Measurements from ENCODE around the gene SLC39A12.

The SLC39A12 gene

DNA sequence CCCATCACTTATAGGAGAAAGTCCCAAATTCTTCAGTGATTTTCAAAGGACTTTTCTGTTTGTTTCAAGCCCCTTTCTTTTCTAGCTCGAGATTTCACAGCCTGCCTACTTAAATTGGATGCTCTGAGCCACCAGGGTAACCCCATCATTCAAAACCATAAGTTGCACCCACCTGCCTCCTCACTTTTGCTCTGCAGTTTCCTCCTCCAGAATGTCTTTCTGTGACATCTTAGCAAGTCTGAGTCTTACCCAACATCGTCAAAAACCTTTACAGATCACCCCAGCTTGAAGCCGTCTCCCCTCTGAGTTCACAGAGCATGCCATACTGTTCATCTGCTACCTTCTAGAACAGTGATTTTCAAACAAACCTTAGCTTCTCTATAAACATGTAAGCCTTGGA is 124.2 kb downstream of the SLC39A12 start:
- no peak for TF ChIP-seq FOXP2 (optimal IDR thresholded peaks at IDR 0.05; ENCODE audit: borderline replicate concordance, extremely low read depth, extremely low read length, insufficient read depth)
- no peak for TF ChIP-seq SIN3A (IDR thresholded peaks at IDR 0.05; ENCODE audit: borderline replicate concordance, insufficient read depth, low read length)
- TF ChIP-seq, protein P1, sequence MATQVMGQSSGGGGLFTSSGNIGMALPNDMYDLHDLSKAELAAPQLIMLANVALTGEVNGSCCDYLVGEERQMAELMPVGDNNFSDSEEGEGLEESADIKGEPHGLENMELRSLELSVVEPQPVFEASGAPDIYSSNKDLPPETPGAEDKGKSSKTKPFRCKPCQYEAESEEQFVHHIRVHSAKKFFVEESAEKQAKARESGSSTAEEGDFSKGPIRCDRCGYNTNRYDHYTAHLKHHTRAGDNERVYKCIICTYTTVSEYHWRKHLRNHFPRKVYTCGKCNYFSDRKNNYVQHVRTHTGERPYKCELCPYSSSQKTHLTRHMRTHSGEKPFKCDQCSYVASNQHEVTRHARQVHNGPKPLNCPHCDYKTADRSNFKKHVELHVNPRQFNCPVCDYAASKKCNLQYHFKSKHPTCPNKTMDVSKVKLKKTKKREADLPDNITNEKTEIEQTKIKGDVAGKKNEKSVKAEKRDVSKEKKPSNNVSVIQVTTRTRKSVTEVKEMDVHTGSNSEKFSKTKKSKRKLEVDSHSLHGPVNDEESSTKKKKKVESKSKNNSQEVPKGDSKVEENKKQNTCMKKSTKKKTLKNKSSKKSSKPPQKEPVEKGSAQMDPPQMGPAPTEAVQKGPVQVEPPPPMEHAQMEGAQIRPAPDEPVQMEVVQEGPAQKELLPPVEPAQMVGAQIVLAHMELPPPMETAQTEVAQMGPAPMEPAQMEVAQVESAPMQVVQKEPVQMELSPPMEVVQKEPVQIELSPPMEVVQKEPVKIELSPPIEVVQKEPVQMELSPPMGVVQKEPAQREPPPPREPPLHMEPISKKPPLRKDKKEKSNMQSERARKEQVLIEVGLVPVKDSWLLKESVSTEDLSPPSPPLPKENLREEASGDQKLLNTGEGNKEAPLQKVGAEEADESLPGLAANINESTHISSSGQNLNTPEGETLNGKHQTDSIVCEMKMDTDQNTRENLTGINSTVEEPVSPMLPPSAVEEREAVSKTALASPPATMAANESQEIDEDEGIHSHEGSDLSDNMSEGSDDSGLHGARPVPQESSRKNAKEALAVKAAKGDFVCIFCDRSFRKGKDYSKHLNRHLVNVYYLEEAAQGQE (IDR thresholded peaks at IDR 0.05; ENCODE audit: insufficient read depth in 1 of 2, low read depth in 2 of 2, low read length in 2 of 2) = no peak
- no peak for TF ChIP-seq POLR2AphosphoS5 (IDR thresholded peaks at IDR 0.05; ENCODE audit: low read depth, low read length)
- TF ChIP-seq TAF1 (IDR thresholded peaks at IDR 0.05; ENCODE audit: borderline replicate concordance, insufficient read depth, low read length) = no peak

DNA sequence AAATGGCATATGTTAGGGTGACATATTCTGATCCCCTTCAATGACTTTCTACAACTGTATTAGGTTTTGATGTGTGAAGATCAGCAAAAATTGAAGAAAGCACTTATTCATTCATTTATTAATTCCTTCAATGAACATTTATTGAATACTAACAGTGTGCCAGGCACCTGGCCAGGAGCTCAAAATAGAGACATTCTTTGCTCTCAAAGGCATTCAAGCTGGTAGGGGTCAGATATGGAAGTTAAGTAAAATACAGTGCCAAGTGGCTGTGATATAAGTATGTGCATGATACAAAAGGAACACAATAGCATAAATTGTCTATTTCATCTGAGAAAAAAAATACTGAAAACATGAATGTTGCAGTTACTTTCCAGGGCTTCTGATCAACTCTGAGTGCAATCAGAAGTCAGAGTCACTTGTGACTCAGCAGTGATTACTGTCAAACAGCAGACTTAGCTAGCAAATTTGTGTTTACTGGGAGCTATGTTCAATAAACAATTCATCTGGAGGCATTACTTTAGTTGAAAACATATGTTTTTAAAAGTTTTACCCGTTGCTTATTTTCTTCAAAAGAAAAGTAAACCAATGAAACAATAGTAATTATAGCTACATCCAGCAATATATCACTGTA is 128.1 kb downstream of the SLC39A12 start:
- TF ChIP-seq TAF1 (IDR thresholded peaks at IDR 0.05; ENCODE audit: borderline replicate concordance, insufficient read depth, low read length) = no peak
- TF ChIP-seq, protein P1 (IDR thresholded peaks at IDR 0.05; ENCODE audit: insufficient read depth in 1 of 2, low read depth in 2 of 2, low read length in 2 of 2) = no peak
- no peak for TF ChIP-seq POLR2AphosphoS5 (IDR thresholded peaks at IDR 0.05; ENCODE audit: low read depth, low read length)
- no peak for TF ChIP-seq FOXP2 (optimal IDR thresholded peaks at IDR 0.05; ENCODE audit: borderline replicate concordance, extremely low read depth, extremely low read length, insufficient read depth)
- TF ChIP-seq SIN3A (IDR thresholded peaks at IDR 0.05; ENCODE audit: borderline replicate concordance, insufficient read depth, low read length) = no peak

DNA sequence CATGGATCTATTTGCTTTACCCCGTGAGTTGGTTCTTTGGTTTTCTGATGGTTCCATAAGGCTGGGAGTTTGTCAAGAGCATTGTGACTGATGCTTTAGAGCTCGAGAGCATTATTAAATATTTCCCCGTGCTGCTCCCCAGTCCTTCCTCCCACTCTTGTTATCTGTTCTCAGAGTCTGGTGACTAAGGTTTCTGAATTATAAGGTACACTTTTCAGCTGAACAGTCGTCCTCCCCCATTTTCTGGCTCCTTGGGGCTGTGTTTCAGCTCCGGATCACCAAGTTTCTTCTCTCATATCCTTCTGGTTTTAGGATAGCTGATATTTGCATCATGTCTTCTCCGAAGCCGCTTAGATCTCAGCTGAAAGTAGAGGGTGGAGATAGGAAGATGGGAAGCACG is 130.7 kb downstream of the SLC39A12 start:
- TF ChIP-seq POLR2AphosphoS5 (IDR thresholded peaks at IDR 0.05; ENCODE audit: low read depth, low read length) (no peak), FOXP2 (optimal IDR thresholded peaks at IDR 0.05; ENCODE audit: borderline replicate concordance, extremely low read depth, extremely low read length, insufficient read depth) (no peak), SIN3A (IDR thresholded peaks at IDR 0.05; ENCODE audit: borderline replicate concordance, insufficient read depth, low read length) (no peak), TAF1 (IDR thresholded peaks at IDR 0.05; ENCODE audit: borderline replicate concordance, insufficient read depth, low read length) (no peak)
- TF ChIP-seq, protein P1 (IDR thresholded peaks at IDR 0.05; ENCODE audit: insufficient read depth in 1 of 2, low read depth in 2 of 2, low read length in 2 of 2) = no peak

DNA sequence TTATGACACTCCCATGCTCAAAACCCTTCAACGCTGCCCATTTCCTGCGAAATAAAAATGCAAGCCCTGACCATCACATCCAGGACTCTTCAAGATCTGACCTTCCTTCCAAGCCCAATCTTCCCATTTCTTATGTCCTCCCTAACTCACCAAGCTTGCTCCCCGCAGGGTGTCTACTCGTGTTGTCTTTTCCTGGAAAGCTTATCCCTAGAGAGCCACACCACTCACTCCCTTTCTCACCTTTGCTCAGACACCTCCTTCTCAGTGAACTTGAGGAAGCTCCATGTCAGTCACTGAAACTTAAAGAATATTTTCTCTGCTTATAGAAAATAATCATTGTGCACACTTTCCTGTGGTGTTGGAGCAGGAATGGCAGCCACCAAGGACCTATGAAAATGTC is 134.1 kb downstream of the SLC39A12 start:
- no peak for TF ChIP-seq FOXP2 (optimal IDR thresholded peaks at IDR 0.05; ENCODE audit: borderline replicate concordance, extremely low read depth, extremely low read length, insufficient read depth)
- no peak for TF ChIP-seq POLR2AphosphoS5 (IDR thresholded peaks at IDR 0.05; ENCODE audit: low read depth, low read length)
- no peak for TF ChIP-seq TAF1 (IDR thresholded peaks at IDR 0.05; ENCODE audit: borderline replicate concordance, insufficient read depth, low read length)
- TF ChIP-seq, protein P1 (IDR thresholded peaks at IDR 0.05; ENCODE audit: insufficient read depth in 1 of 2, low read depth in 2 of 2, low read length in 2 of 2) = no peak
- TF ChIP-seq SIN3A (IDR thresholded peaks at IDR 0.05; ENCODE audit: borderline replicate concordance, insufficient read depth, low read length) = no peak
